Gastrocnemius medialis (tissue), 4 donors: ENCODE results near the gene PRPS1. TPM values are rescaled to one million over a fixed set of nuclear protein-coding genes. Genes with fewer than 3 reads are reported as not detected.

ENCODE experiments used
- ATAC-seq, 2 donors: fragments of 150-250 bp; one replicate each; pipeline ENCODE4 v1.9.1; 2016
- DNase-seq, 2 donors: peaks; one replicate each; pipeline ENCODE4 v3.0.0-alpha.2; 2019
- H3K27ac ChIP-seq, 4 donors: fragments of 200-600 bp; sonication (generic); 1 replicate in 1 of 4; 2 replicates in 3 of 4; pipeline ENCODE4 v1.5.1; 2016 to 2018; ENCODE audit warnings: mild to moderate bottlenecking in 2 of 4, moderate library complexity in 1 of 4
- H3K27me3 ChIP-seq, 3 donors: fragments of 200-600 bp; sonication (generic) in 2 of 3; 1 replicate in 1 of 3; 2 replicates in 2 of 3; pipeline versions ENCODE4 v1.5.1 to v1.6.0; 2016 to 2019; ENCODE audit warnings: mild to moderate bottlenecking in 1 of 3, moderate library complexity in 1 of 3
- H3K36me3 ChIP-seq, 2 donors: fragments of 200-600 bp; sonication (generic) in 1 of 2; one replicate each; pipeline ENCODE4 v1.5.1; 2017 to 2018
- H3K4me1 ChIP-seq, 2 donors: fragments of 200-600 bp; sonication (generic) in 1 of 2; one replicate each; pipeline ENCODE4 v1.5.1; 2016 to 2017; ENCODE audit warnings: mild to moderate bottlenecking in 2 of 2
- H3K4me3 ChIP-seq, 4 donors: fragments of 200-600 bp; sonication (generic) in 3 of 4; 1 replicate in 1 of 4; 2 replicates in 3 of 4; pipeline ENCODE4 v1.5.1; 2016 to 2019; ENCODE audit warnings: mild to moderate bottlenecking in 2 of 4
- H3K9me3 ChIP-seq, 3 donors: fragments of 200-600 bp; sonication (generic) in 2 of 3; 1 replicate in 1 of 3; 2 replicates in 2 of 3; pipeline ENCODE4 v1.5.1; 2016 to 2019
- POLR2A ChIP-seq, 2 donors: fragments of 450-650 bp; IDR thresholded peaks; one replicate each; pipeline ENCODE4 v1.6.1; 2017; ENCODE audit warnings: antibody characterized with exemption in 2 of 2, mild to moderate bottlenecking in 2 of 2, moderate library complexity in 2 of 2
- in situ Hi-C, 4 donors: fragments of 200-750 bp; cut with MboI; loops; one replicate each; pipeline versions ENCODE4 v1.15.0 to v1.8.0; 2017; ENCODE audit warnings: low sequenced_read_pairs in 4 of 4
- intact Hi-C: fragments of 100-400 bp; cut with DNase I; formaldehyde crosslinking; loops from one replicate; pipeline ENCODE4 v1.15.1; 2023; ENCODE audit warnings: low total_unique reads
- total RNA-seq, 4 donors: library from RNA; depleted of rRNA; stranded (reverse); fragments of >200 nt; gene quantifications; one replicate each; pipeline versions ENCODE4 v1.1.0 to v1.2.3, GENCODE V29; 2016
- TF ChIP-seq, protein P1 (sequence below), 5 experiments: fragments of 450-650 bp in 3 of 5; fragments of 200-600 bp in 2 of 5; sonication (generic) in 2 of 5; IDR thresholded peaks in 4 of 5; conservative IDR thresholded peaks in 1 of 5; 1 replicate in 4 of 5; 2 replicates in 1 of 5; pipeline ENCODE4 v1.5.1; 2016 to 2019; ENCODE audit warnings: antibody characterized with exemption in 5 of 5, mild to moderate bottlenecking in 3 of 5, moderate library complexity in 3 of 5

The PRPS1 gene
- total RNA-seq, 4 donors from 2014 or later, result 19.6 to 46.0 (median 30.9) TPM

DNA sequence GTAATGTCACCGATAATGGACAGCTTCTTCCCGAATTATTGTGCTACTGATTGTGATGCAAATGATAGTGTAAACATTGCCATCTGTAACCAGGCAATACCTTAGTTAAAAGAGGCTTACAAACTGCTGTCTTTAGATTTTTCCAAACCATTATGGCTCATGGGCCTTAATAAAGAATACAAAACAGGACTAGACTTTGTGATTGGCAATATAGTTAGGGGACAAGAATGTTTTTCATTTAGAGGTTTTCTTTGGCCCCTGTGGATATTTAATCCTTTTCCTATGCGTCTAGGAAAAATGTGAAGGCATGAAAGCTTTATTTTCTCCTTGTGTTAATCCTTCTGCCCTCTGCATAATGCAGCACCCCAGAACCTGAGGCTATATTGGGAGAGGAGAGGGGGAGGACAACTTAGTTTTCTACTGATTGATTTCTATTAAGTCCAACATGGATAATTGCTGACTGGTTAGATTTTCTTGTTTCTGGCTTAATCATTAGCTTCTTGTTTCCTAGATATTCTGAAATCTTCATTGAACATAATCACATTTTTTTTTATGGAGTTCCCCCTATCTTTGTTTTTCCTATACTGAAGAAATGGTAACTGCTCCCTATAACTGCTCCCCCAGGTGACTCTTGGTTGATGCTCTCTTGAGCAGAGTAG, 1.9 kb downstream of the PRPS1 start:
- in situ Hi-C loops, result loop anchor here in 1 of 4 donors (25.0 kb wide), 1 partner anchor 457 kb away; the partner anchor contains the start of genes ATG4A and PSMD10
- H3K36me3 ChIP-seq, result no peaks in the 10 kb centered on the region
- H3K4me1 ChIP-seq, result peaks cover 0 to 10% of the 10 kb centered on the region in 2 donors
- TF ChIP-seq, protein P1, sequence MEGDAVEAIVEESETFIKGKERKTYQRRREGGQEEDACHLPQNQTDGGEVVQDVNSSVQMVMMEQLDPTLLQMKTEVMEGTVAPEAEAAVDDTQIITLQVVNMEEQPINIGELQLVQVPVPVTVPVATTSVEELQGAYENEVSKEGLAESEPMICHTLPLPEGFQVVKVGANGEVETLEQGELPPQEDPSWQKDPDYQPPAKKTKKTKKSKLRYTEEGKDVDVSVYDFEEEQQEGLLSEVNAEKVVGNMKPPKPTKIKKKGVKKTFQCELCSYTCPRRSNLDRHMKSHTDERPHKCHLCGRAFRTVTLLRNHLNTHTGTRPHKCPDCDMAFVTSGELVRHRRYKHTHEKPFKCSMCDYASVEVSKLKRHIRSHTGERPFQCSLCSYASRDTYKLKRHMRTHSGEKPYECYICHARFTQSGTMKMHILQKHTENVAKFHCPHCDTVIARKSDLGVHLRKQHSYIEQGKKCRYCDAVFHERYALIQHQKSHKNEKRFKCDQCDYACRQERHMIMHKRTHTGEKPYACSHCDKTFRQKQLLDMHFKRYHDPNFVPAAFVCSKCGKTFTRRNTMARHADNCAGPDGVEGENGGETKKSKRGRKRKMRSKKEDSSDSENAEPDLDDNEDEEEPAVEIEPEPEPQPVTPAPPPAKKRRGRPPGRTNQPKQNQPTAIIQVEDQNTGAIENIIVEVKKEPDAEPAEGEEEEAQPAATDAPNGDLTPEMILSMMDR (IDR thresholded peaks at IDR 0.05 in 4 of 5, conservative IDR thresholded peaks at IDR 0.05 in 1 of 5), result no peak
- no peak for TF ChIP-seq POLR2A (IDR thresholded peaks at IDR 0.05)
- ATAC-seq, result no peak
- H3K27me3 ChIP-seq, result no peaks in the 10 kb centered on the region
- no peaks in the 10 kb centered on the region for H3K9me3 ChIP-seq
- intact Hi-C loops, result no loop called here
- no peak for DNase-seq
- peak overlapping the region in 1 of 4 donors; percentile 13 for H3K4me3 ChIP-seq
- H3K27ac ChIP-seq, result no peak overlapping the region

- ATAC-seq, result no peak
- Histone ChIP-seq H3K27me3 (no peaks in the 10 kb centered on the region), H3K4me1 (peaks cover 0 to 10% of the 10 kb centered on the region in 2 donors), H3K4me3 (no peak overlapping the region), H3K27ac (no peak overlapping the region), H3K36me3 (no peaks in the 10 kb centered on the region), H3K9me3 (no peaks in the 10 kb centered on the region)
- no peak for TF ChIP-seq POLR2A (IDR thresholded peaks at IDR 0.05)
- TF ChIP-seq, protein P1 (IDR thresholded peaks at IDR 0.05 in 4 of 5, conservative IDR thresholded peaks at IDR 0.05 in 1 of 5), result no peak
- intact Hi-C loops, result no loop called here
- in situ Hi-C loops, result loop anchor here in 1 of 4 donors (25.0 kb wide), 1 partner anchor 455 kb away; the partner anchor contains the start of genes ATG4A and PSMD10
- DNase-seq, result no peak
Measured at GRCh38 chrX:107632346-107632745, 4.0 kb downstream of the PRPS1 start.

GRCh38 chrX:107646735-107647134, 18.4 kb downstream of the PRPS1 start:
- H3K4me1 ChIP-seq, result no peaks in the 10 kb centered on the region
- peaks cover 0 to 30% of the 10 kb centered on the region in 2 donors for H3K36me3 ChIP-seq
- intact Hi-C loops, result no loop called here
- no peak for TF ChIP-seq POLR2A (IDR thresholded peaks at IDR 0.05)
- TF ChIP-seq, protein P1 (IDR thresholded peaks at IDR 0.05 in 4 of 5, conservative IDR thresholded peaks at IDR 0.05 in 1 of 5), result no peak
- H3K27ac ChIP-seq, result no peak overlapping the region
- no peak for ATAC-seq
- DNase-seq, result no peak
- no peaks in the 10 kb centered on the region for H3K27me3 ChIP-seq
- H3K9me3 ChIP-seq, result no peaks in the 10 kb centered on the region
- in situ Hi-C loops, result loop anchor here in 1 of 4 donors (25.0 kb wide), 1 partner anchor 441 kb away; the partner anchor contains the start of genes ATG4A and PSMD10
- no peak overlapping the region for H3K4me3 ChIP-seq

GRCh38 chrX:107648332-107648731, 20.0 kb downstream of the PRPS1 start:
- H3K4me3 ChIP-seq, result no peak overlapping the region
- DNase-seq, result no peak
- no peaks in the 10 kb centered on the region for H3K4me1 ChIP-seq
- in situ Hi-C loops, result loop anchor here in 1 of 4 donors (25.0 kb wide), 1 partner anchor 439 kb away; the partner anchor contains the start of genes ATG4A and PSMD10
- H3K27ac ChIP-seq, result no peak overlapping the region
- no peaks in the 10 kb centered on the region for H3K27me3 ChIP-seq
- intact Hi-C loops, result no loop called here
- H3K9me3 ChIP-seq, result no peaks in the 10 kb centered on the region
- H3K36me3 ChIP-seq, result peaks cover 0 to 30% of the 10 kb centered on the region in 2 donors
- ATAC-seq, result no peak
- TF ChIP-seq, protein P1 (IDR thresholded peaks at IDR 0.05 in 4 of 5, conservative IDR thresholded peaks at IDR 0.05 in 1 of 5), result no peak
- no peak for TF ChIP-seq POLR2A (IDR thresholded peaks at IDR 0.05)
